GM12878 (cell line): ENCODE results near the gene FOXP4. TPM values are rescaled to one million over a fixed set of nuclear protein-coding genes. Genes with fewer than 3 reads are reported as not detected.

ENCODE experiments used
- ATAC-seq: fragments of 200-7000 bp; cut with Tn5 transposase; 3 replicates; pipeline ENCODE4 v1.9.1; 2020; ENCODE audit warnings: mild to moderate bottlenecking, moderate library complexity
- BruUV-seq: library from RNA; stranded (reverse); fragments of 400-500 nt; replicated peaks from 2 replicates; lab custom pipeline; 2021; lab: Mats Ljungman, UMichigan
- CTCF ChIA-PET: fragments of 300-600 bp; sonication (Branson Sonifier 250); formaldehyde crosslinking; extraction: SDS; loops from one replicate; lab custom pipeline; 2021; ENCODE audit warnings: inconsistent platforms; lab: Yijun Ruan, JAX
- POLR2A ChIA-PET: fragments of 350-600 bp; formaldehyde crosslinking; extraction: SDS; loops from one replicate; lab custom pipeline; 2021; ENCODE audit warnings: inconsistent platforms; lab: Charles Lee
- RAD21 ChIA-PET: fragments of 300-600 bp; sonication (Branson Sonifier 250); formaldehyde crosslinking; loops from one replicate; lab custom pipeline; 2023; ENCODE audit warnings: antibody characterized with exemption; ENCODE audit not compliant: unreplicated experiment; lab: Charles Lee
- SMC1A ChIA-PET: fragments of 300-600 bp; sonication (Branson Sonifier 250); formaldehyde crosslinking; loops from one replicate; lab custom pipeline; 2023; ENCODE audit not compliant: unreplicated experiment, uncharacterized antibody; lab: Charles Lee
- DNase-seq: peaks from one replicate; pipeline ENCODE4 v3.0.0-alpha.2; 2011; ENCODE audit warnings: low read depth, low spot score
- FAIRE-seq: peaks from 3 replicates; lab custom pipeline; 2011; peaks lifted over from hg19 to GRCh38; lab: Jason Lieb, UNC
- H2AFZ ChIP-seq: 2 replicates; pipeline ENCODE4 v1.6.0; 2011; ENCODE audit warnings: low read depth, low read length, control low read depth; ENCODE audit not compliant: control insufficient read depth
- H3K27ac ChIP-seq: 2 replicates; pipeline ENCODE4 v1.5.1; 2011; ENCODE audit warnings: control low read depth; ENCODE audit not compliant: control insufficient read depth, insufficient read depth
- H3K27me3 ChIP-seq, 2 experiments: replicated peaks in 1 of 2; 2 replicates each; pipeline versions ENCODE4 v1.6.0 to v1.6.1; 2011; ENCODE audit warnings: low read length in 1 of 2; ENCODE audit not compliant: control insufficient read depth in 2 of 2, insufficient read depth in 2 of 2
- H3K36me3 ChIP-seq, 2 experiments: 2 replicates each; pipeline ENCODE4 v1.5.1; 2011; ENCODE audit warnings: low read length in 1 of 2; ENCODE audit not compliant: control insufficient read depth in 2 of 2, insufficient read depth in 2 of 2
- H3K4me1 ChIP-seq: 2 replicates; pipeline ENCODE4 v1.6.1; 2011; ENCODE audit warnings: mild to moderate bottlenecking, low read length, moderate library complexity, mixed read lengths; ENCODE audit not compliant: control insufficient read depth, insufficient read depth
- H3K4me2 ChIP-seq: 2 replicates; pipeline ENCODE4 v1.6.0; 2011; ENCODE audit warnings: control low read depth; ENCODE audit not compliant: control insufficient read depth, insufficient read depth
- H3K4me3 ChIP-seq: fragments of 200-600 bp; sonication (generic); 2 replicates; pipeline ENCODE4 v1.5.1; 2016
- H3K79me2 ChIP-seq: 2 replicates; pipeline ENCODE4 v1.6.0; 2011; ENCODE audit warnings: low read length; ENCODE audit not compliant: control insufficient read depth, insufficient read depth
- H3K9ac ChIP-seq: 2 replicates; pipeline ENCODE4 v1.8.0; 2011; ENCODE audit warnings: low read length, control low read depth, mixed read lengths; ENCODE audit not compliant: control insufficient read depth, insufficient read depth
- H3K9me3 ChIP-seq: replicated peaks from 3 replicates; pipeline ENCODE4 v1.5.1; 2011; ENCODE audit warnings: mild to moderate bottlenecking, low read length; ENCODE audit not compliant: control insufficient read depth, insufficient read depth
- H4K20me1 ChIP-seq: 2 replicates; pipeline ENCODE4 v1.6.0; 2011; ENCODE audit not compliant: control insufficient read depth, insufficient read depth
- BCL3 ChIP-seq: IDR thresholded peaks from 2 replicates; pipeline ENCODE4 v1.6.1; 2011; ENCODE audit warnings: borderline replicate concordance, low read depth, mild to moderate bottlenecking, moderate library complexity, low read length; ENCODE audit not compliant: insufficient read depth, poor library complexity, severe bottlenecking
- BMI1 ChIP-seq: fragments of 450-650 bp; IDR thresholded peaks from 2 replicates; pipeline ENCODE4 v1.6.1; 2016; ENCODE audit warnings: mild to moderate bottlenecking, moderate library complexity, borderline replicate concordance
- BRCA1 ChIP-seq: IDR thresholded peaks from 2 replicates; pipeline ENCODE4 v1.6.1; 2011; ENCODE audit warnings: low read depth, low read length, improper control_type of control experiment
- CEBPB ChIP-seq, 2 experiments: fragments of 150-350 bp in 1 of 2; IDR thresholded peaks; 2 replicates each; pipeline ENCODE4 v1.6.1; 2012 to 2014; ENCODE audit warnings: low read depth in 2 of 2, low read length in 2 of 2, borderline replicate concordance in 1 of 2, inconsistent platforms in 1 of 2
- DPF2 ChIP-seq: fragments of 450-650 bp; IDR thresholded peaks from 2 replicates; pipeline ENCODE4 v1.6.1; 2017; ENCODE audit warnings: mild to moderate bottlenecking
- E2F8 ChIP-seq: fragments of 450-650 bp; IDR thresholded peaks from 2 replicates; pipeline ENCODE4 v1.6.1; 2018; ENCODE audit warnings: mild to moderate bottlenecking, low read depth, moderate library complexity; ENCODE audit not compliant: partially characterized antibody
- ETV6 ChIP-seq, 2 experiments: fragments of 450-650 bp in 1 of 2; IDR thresholded peaks in 1 of 2; conservative IDR thresholded peaks in 1 of 2; 2 replicates each; pipeline ENCODE4 v1.6.1; 2014; ENCODE audit warnings: antibody characterized with exemption in 1 of 2, borderline replicate concordance in 1 of 2, low read depth in 1 of 2, mild to moderate bottlenecking in 1 of 2, moderate library complexity in 1 of 2
- IKZF1 ChIP-seq: fragments of 450-650 bp; conservative IDR thresholded peaks from 2 replicates; pipeline ENCODE4 v1.6.1; 2017; ENCODE audit warnings: antibody characterized with exemption, mild to moderate bottlenecking
- KAT2A ChIP-seq: conservative IDR thresholded peaks from 2 replicates; pipeline ENCODE4 v1.6.1; 2011; ENCODE audit warnings: low read depth, low read length; ENCODE audit not compliant: control insufficient read depth
- KDM1A ChIP-seq: fragments of 200-600 bp; sonication (generic); IDR thresholded peaks from 2 replicates; pipeline ENCODE4 v1.6.1; 2016; ENCODE audit warnings: borderline replicate concordance
- LARP7 ChIP-seq: fragments of 450-650 bp; IDR thresholded peaks from 2 replicates; pipeline ENCODE4 v1.6.1; 2017; ENCODE audit warnings: mild to moderate bottlenecking
- MEF2A ChIP-seq: IDR thresholded peaks from 2 replicates; pipeline ENCODE4 v1.6.1; 2011; ENCODE audit warnings: low read depth, mild to moderate bottlenecking, low read length, moderate library complexity; ENCODE audit not compliant: insufficient read depth
- RAD21 ChIP-seq: IDR thresholded peaks from 2 replicates; pipeline ENCODE4 v1.6.1; 2011; ENCODE audit warnings: mild to moderate bottlenecking, low read depth, low read length, moderate library complexity; ENCODE audit not compliant: insufficient read depth
- ZNF217 ChIP-seq: fragments of 450-650 bp; IDR thresholded peaks from 2 replicates; pipeline ENCODE4 v1.6.1; 2017; ENCODE audit warnings: antibody characterized with exemption, mild to moderate bottlenecking
- WGBS: methylation state at CpG from one replicate; pipeline ENCODE4 v1.1.6; 2016; ENCODE audit warnings: low lambda C conversion rate; ENCODE audit not compliant: insufficient replicate concordance, insufficient coverage; ENCODE audit errors: missing lambda C conversion rate; 5-methylcytosine and 5-hydroxymethylcytosine counted together
- in situ Hi-C: fragments of 300-500 bp; cut with MboI; formaldehyde crosslinking; loops from 9 replicates; pipeline ENCODE4 v1.14.3; 2018; ENCODE audit warnings: mixed read lengths
- intact Hi-C: fragments of 100-400 bp; cut with micrococcal nuclease; formaldehyde crosslinking; loops from one replicate; pipeline ENCODE4 v1.14.2; 2022; ENCODE audit not compliant: unreplicated experiment
- polyA plus RNA-seq, 11 experiments: library from polyadenylated mRNA; depleted of rRNA in 4 of 11; unstranded in 6 of 11; stranded (reverse) in 5 of 11; fragments of >200 nt; fragmentation: Nextera tagmentation in 4 of 11; fragmentation: Illumina TruSeq in 1 of 11; extraction: Ambion mirVana in 4 of 11; extraction: Trizol in 1 of 11; gene quantifications; 1 replicate in 1 of 11; 2 replicates in 10 of 11; pipeline versions ENCODE4 v1.2.1 to v1.2.3, GENCODE V29; 2011 to 2016; ENCODE audit warnings: inconsistent platforms in 2 of 11, missing spikeins in 2 of 11, low read depth in 1 of 11
- total RNA-seq, 4 experiments: library from RNA; depleted of rRNA in 3 of 4; stranded (reverse); fragments of >200 nt in 3 of 4; fragmentation: Illumina TruSeq in 1 of 4; extraction: Trizol in 1 of 4; gene quantifications; 2 replicates each; pipeline versions ENCODE4 v1.2.1 to v1.2.3, GENCODE V29; 2013 to 2021

The FOXP4 gene
- total and polyA plus RNA-seq, 10 of the 15 experiments (the other 5 are each of a cell fraction or from before 2014, with no cell fraction given), result 0.31 to 46.1 (median 2.3) TPM

- no peak for TF ChIP-seq E2F8
- TF ChIP-seq LARP7, result no peak
- TF ChIP-seq BCL3, result peak; percentile 39
- TF ChIP-seq ETV6 (conservative IDR thresholded peaks at IDR 0.05 in 1 of 2, IDR thresholded peaks at IDR 0.05 in 1 of 2; ENCODE audit: borderline replicate concordance in 1 of 2, low read depth in 1 of 2), result no peak
Measured at GRCh38 chr6:41508479-41508878, 37.7 kb upstream of the FOXP4 start (continued).

GRCh38 chr6:41509580-41509979 is 36.6 kb upstream of the FOXP4 start:
- in situ Hi-C loops, result no loop called here
- H3K27me3 ChIP-seq, result peaks cover 3 to 4% of the 10 kb centered on the region in 2 experiments
- no peak for TF ChIP-seq MEF2A
- TF ChIP-seq IKZF1, result no peak
- no peak for TF ChIP-seq BRCA1
- no peak for TF ChIP-seq DPF2
- no peak for TF ChIP-seq ZNF217
- TF ChIP-seq BMI1, result no peak
- no peak for TF ChIP-seq KAT2A
- no peak for TF ChIP-seq KDM1A
- TF ChIP-seq RAD21, result no peak
- no peak for TF ChIP-seq CEBPB (IDR thresholded peaks at IDR 0.05; ENCODE audit: borderline replicate concordance in 1 of 2, low read depth in 2 of 2, low read length in 2 of 2)
- TF ChIP-seq, all 136 proteins: peak for 0
- WGBS, result 66% methylated on average over 5 of the region's 5 CpGs
- SMC1A ChIA-PET, result interaction anchor here (1.4 to 2.2 kb wide), 4 partner anchors 10 to 23 kb away, joined by 3 to 7 read pairs (median 5); no protein-coding TSS in a partner anchor
- POLR2A ChIA-PET, result interaction anchor here (1.1 to 1.7 kb wide), 4 partner anchors 9 to 22 kb away, joined by 3 to 4 read pairs (median 4); no protein-coding TSS in a partner anchor
- no peaks in the 10 kb centered on the region for H3K9me3 ChIP-seq
- ATAC-seq, result no peak
- no peaks in the 10 kb centered on the region for H3K79me2 ChIP-seq
- H4K20me1 ChIP-seq, result no peaks in the 10 kb centered on the region
- no peaks in the 10 kb centered on the region for H3K36me3 ChIP-seq
- intact Hi-C loops, result no loop called here
- H3K4me1 ChIP-seq, result peaks cover 17% of the 10 kb centered on the region
- BruUV-seq, result no TSS peak
- CTCF ChIA-PET, result interaction anchor here (1.2 to 2.5 kb wide), 2 partner anchors 10 to 17 kb away, joined by 3 to 7 read pairs; no protein-coding TSS in a partner anchor
- DNase-seq, result no peak
- H3K9ac ChIP-seq, result no peak overlapping the region
- RAD21 ChIA-PET, result no interaction called here
- H3K4me3 ChIP-seq, result no peak overlapping the region
- FAIRE-seq, result no peak
- H3K27ac ChIP-seq, result no peak overlapping the region
- H3K4me2 ChIP-seq, result no peak overlapping the region
- H2AFZ ChIP-seq, result no peak overlapping the region
